ENCODE results near the gene RNU1-3.
"Not testable (repeated sequence)": the region's sequence is repeated elsewhere in the genome, so short reads cannot be mapped to it uniquely, and the experiment has no call there.

DNA sequence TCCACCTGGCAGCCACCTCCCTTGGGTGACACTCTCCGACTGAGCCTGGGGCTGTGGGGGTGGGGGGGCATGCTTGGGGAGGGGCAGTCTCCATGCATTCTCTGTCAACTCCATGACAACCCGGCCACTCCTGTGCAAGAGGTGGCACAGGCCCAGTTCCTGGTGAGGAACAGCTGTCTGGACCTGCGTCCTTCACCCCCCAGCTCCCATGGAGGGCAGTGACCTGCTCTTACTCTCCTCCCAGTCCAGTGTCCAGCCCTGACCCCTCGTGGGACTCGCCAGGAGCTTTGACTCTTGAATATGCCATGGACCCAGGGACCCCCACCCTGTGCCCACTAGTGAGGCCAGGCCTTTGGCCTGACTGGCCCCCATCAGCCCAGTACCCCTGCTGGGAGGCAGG lies 35.5 kb upstream of the RNU1-3 start:
- TF ChIP-seq, protein P1, sequence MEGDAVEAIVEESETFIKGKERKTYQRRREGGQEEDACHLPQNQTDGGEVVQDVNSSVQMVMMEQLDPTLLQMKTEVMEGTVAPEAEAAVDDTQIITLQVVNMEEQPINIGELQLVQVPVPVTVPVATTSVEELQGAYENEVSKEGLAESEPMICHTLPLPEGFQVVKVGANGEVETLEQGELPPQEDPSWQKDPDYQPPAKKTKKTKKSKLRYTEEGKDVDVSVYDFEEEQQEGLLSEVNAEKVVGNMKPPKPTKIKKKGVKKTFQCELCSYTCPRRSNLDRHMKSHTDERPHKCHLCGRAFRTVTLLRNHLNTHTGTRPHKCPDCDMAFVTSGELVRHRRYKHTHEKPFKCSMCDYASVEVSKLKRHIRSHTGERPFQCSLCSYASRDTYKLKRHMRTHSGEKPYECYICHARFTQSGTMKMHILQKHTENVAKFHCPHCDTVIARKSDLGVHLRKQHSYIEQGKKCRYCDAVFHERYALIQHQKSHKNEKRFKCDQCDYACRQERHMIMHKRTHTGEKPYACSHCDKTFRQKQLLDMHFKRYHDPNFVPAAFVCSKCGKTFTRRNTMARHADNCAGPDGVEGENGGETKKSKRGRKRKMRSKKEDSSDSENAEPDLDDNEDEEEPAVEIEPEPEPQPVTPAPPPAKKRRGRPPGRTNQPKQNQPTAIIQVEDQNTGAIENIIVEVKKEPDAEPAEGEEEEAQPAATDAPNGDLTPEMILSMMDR (conservative IDR thresholded peaks at IDR 0.05; ENCODE audit: low read length) = not testable (repeated sequence)
- TF ChIP-seq EZH2phosphoT487 (IDR thresholded peaks at IDR 0.05; ENCODE audit: borderline replicate concordance) = not testable (repeated sequence)
